HEK293 (cell line): ENCODE measurements around the gene DOK1.

ENCODE experiments used
- CTCF ChIA-PET: fragments of 350-600 bp; formaldehyde crosslinking; extraction: SDS; loops from one replicate; lab custom pipeline; 2021; ENCODE audit warnings: antibody characterized with exemption; lab: Yijun Ruan, JAX
- POLR2A ChIA-PET: fragments of 300-600 bp; formaldehyde crosslinking; extraction: SDS; loops from one replicate; lab custom pipeline; 2020; ENCODE audit warnings: antibody characterized with exemption, inconsistent platforms; lab: Yijun Ruan, JAX
- H3K27ac ChIP-seq: fragments of 200-500 bp; sonication (Bioruptor generic); 2 replicates; pipeline ENCODE4 v1.5.1; 2014; ENCODE audit warnings: low read depth, low read length, control low read depth, inconsistent platforms; ENCODE audit errors: extremely low read depth
- H3K36me3 ChIP-seq, 2 experiments: fragments of 200-500 bp in 1 of 2; sonication (Bioruptor generic) in 1 of 2; 1 replicate in 1 of 2; 2 replicates in 1 of 2; pipeline ENCODE4 v1.5.1; 2014 to 2017; ENCODE audit warnings: inconsistent platforms in 2 of 2, low read length in 2 of 2; ENCODE audit not compliant: control insufficient read depth in 2 of 2, insufficient read depth in 1 of 2
- H3K4me1 ChIP-seq: fragments of 200-500 bp; sonication (Bioruptor generic); 2 replicates; pipeline ENCODE4 v1.5.1; 2014; ENCODE audit warnings: mild to moderate bottlenecking, low read length, inconsistent platforms; ENCODE audit not compliant: control insufficient read depth, insufficient read depth
- H3K4me3 ChIP-seq: 2 replicates; pipeline ENCODE4 v1.5.1; 2011; ENCODE audit warnings: low read depth, mild to moderate bottlenecking, control low read depth, low read length, moderate library complexity
- H3K9me3 ChIP-seq: fragments of 200-500 bp; sonication (Bioruptor generic); 2 replicates; pipeline ENCODE4 v1.5.1; 2014; ENCODE audit warnings: low read depth, low read length, inconsistent platforms; ENCODE audit not compliant: control insufficient read depth, insufficient read depth
- BCL11B ChIP-seq: fragments of 450-650 bp; formaldehyde crosslinking; IDR thresholded peaks from 2 replicates; pipeline ENCODE4 v1.5.1; 2016; ENCODE audit warnings: low read depth, missing biosample characterization, missing genetic modification characterization
- BCL6B ChIP-seq: fragments of 450-650 bp; formaldehyde crosslinking; IDR thresholded peaks from 2 replicates; pipeline ENCODE4 v1.5.1; 2017; ENCODE audit warnings: missing biosample characterization, missing genetic modification characterization
- PATZ1 ChIP-seq: fragments of 450-650 bp; formaldehyde crosslinking; IDR thresholded peaks from 2 replicates; pipeline ENCODE4 v1.5.1; 2016; ENCODE audit warnings: missing biosample characterization, missing genetic modification characterization
- PBX3 ChIP-seq: sonication (generic); formaldehyde crosslinking; IDR thresholded peaks from 2 replicates; pipeline ENCODE4 v1.8.1; 2022; ENCODE audit warnings: mild to moderate bottlenecking, moderate library complexity, missing genetic modification reagents
- RBAK ChIP-seq: fragments of 450-650 bp; formaldehyde crosslinking; IDR thresholded peaks from 2 replicates; pipeline ENCODE4 v1.5.1; 2016; ENCODE audit warnings: missing biosample characterization, missing genetic modification characterization
- REST ChIP-seq: fragments of 450-650 bp; formaldehyde crosslinking; IDR thresholded peaks from 2 replicates; pipeline ENCODE4 v1.5.1; 2016; ENCODE audit warnings: missing biosample characterization, missing genetic modification characterization
- ZFP41 ChIP-seq: fragments of 450-650 bp; formaldehyde crosslinking; IDR thresholded peaks from 2 replicates; pipeline ENCODE4 v1.5.1; 2016; ENCODE audit warnings: missing biosample characterization, missing genetic modification characterization, borderline replicate concordance
- ZFP69B ChIP-seq: fragments of 450-650 bp; formaldehyde crosslinking; IDR thresholded peaks from 2 replicates; pipeline ENCODE4 v1.5.1; 2016; ENCODE audit warnings: missing biosample characterization, missing genetic modification characterization
- ZNF155 ChIP-seq: fragments of 450-650 bp; formaldehyde crosslinking; IDR thresholded peaks from 2 replicates; pipeline ENCODE4 v1.5.1; 2016; ENCODE audit warnings: missing biosample characterization, missing genetic modification characterization
- ZNF366 ChIP-seq: fragments of 450-650 bp; formaldehyde crosslinking; conservative IDR thresholded peaks from 2 replicates; pipeline ENCODE4 v1.5.1; 2016; ENCODE audit warnings: missing biosample characterization, missing genetic modification characterization
- ZNF530 ChIP-seq: fragments of 450-650 bp; formaldehyde crosslinking; IDR thresholded peaks from 2 replicates; pipeline ENCODE4 v1.5.1; 2016; ENCODE audit warnings: low read depth, missing biosample characterization, missing genetic modification characterization
- ZNF548 ChIP-seq: fragments of 450-650 bp; formaldehyde crosslinking; IDR thresholded peaks from 2 replicates; pipeline ENCODE4 v1.5.1; 2016; ENCODE audit warnings: missing biosample characterization, missing genetic modification characterization
- ZNF664 ChIP-seq: fragments of 450-650 bp; formaldehyde crosslinking; IDR thresholded peaks from 2 replicates; pipeline ENCODE4 v1.5.1; 2016; ENCODE audit warnings: missing biosample characterization, missing genetic modification characterization
- ZNF785 ChIP-seq: fragments of 450-650 bp; formaldehyde crosslinking; IDR thresholded peaks from 2 replicates; pipeline ENCODE4 v1.5.1; 2016; ENCODE audit warnings: missing biosample characterization, missing genetic modification characterization
- ZNF830 ChIP-seq: fragments of 450-650 bp; IDR thresholded peaks from 2 replicates; pipeline ENCODE4 v1.5.0; 2018; ENCODE audit warnings: missing biosample characterization, missing genetic modification characterization, low read depth, mild to moderate bottlenecking, moderate library complexity
- ZSCAN30 ChIP-seq: fragments of 450-650 bp; IDR thresholded peaks from 2 replicates; pipeline ENCODE4 v1.5.1; 2018; ENCODE audit warnings: missing biosample characterization, mild to moderate bottlenecking, missing genetic modification characterization, moderate library complexity
- TF ChIP-seq, protein P1 (sequence below): fragments of 450-650 bp; formaldehyde crosslinking; IDR thresholded peaks from 2 replicates; pipeline ENCODE4 v1.5.0; 2017; ENCODE audit warnings: missing biosample characterization, missing genetic modification characterization, borderline replicate concordance
- TF ChIP-seq, protein P2 (sequence below): fragments of 450-650 bp; formaldehyde crosslinking; IDR thresholded peaks from 2 replicates; pipeline ENCODE4 v1.5.1; 2016; ENCODE audit warnings: missing biosample characterization, missing genetic modification characterization
- TF ChIP-seq, protein P3 (sequence below): fragments of 450-650 bp; formaldehyde crosslinking; IDR thresholded peaks from 2 replicates; pipeline ENCODE4 v1.5.1; 2016; ENCODE audit warnings: missing biosample characterization, missing genetic modification characterization
- TF ChIP-seq, protein P4 (sequence below): fragments of 450-650 bp; formaldehyde crosslinking; IDR thresholded peaks from 2 replicates; pipeline ENCODE4 v1.5.1; 2016; ENCODE audit warnings: missing biosample characterization, missing genetic modification characterization, low read depth

Gene DOK1

GRCh38 chr2:74559912-74560311, 5.4 kb downstream of the DOK1 start (continued):
- no peak for TF ChIP-seq REST (tag by site-specific recombination)
- no peak for TF ChIP-seq BCL6B
- TF ChIP-seq ZFP69B (tag by site-specific recombination) = no peak
- TF ChIP-seq ZNF155 (tag by site-specific recombination) = no peak
- no peak for TF ChIP-seq ZNF830 (tag by site-specific recombination)

DNA sequence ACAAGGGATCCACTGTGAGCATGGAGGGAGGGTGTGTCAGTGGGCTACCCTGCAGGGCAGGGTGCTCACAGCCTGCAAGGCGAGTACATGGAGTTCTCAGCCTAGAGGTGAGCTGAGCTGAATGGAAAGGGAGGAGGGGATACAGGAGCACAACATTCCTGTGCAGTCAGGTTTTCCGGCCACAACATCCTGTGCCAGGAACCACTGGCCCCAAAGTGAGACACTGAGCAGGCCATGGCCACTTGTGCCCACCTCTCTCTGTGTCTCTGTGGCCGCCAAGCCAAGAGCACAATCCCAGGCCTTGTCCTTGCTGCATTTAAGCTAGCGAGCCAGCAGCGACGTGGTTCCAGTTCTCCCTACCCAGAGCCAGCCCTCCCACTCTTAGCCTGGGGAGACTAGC, 6.1 kb downstream of the DOK1 start:
- Histone ChIP-seq H3K9me3 (no peaks in the 10 kb centered on the region), H3K4me3 (no peak overlapping the region), H3K36me3 (peaks cover 0 to 3% of the 10 kb centered on the region in 2 experiments; a peak in 1 of 3 replicates), H3K4me1 (no peaks in the 10 kb centered on the region), H3K27ac (no peak overlapping the region)
- ChIA-PET POLR2A (interaction anchor here (0.7 kb wide), 1 partner anchor 18 kb away, joined by 3 read pairs; no protein-coding TSS in a partner anchor), CTCF (no interaction called here)
- no peak for TF ChIP-seq ZNF155 (tag by site-specific recombination)
- TF ChIP-seq PATZ1 (tag by site-specific recombination) = no peak
- TF ChIP-seq, protein P1, sequence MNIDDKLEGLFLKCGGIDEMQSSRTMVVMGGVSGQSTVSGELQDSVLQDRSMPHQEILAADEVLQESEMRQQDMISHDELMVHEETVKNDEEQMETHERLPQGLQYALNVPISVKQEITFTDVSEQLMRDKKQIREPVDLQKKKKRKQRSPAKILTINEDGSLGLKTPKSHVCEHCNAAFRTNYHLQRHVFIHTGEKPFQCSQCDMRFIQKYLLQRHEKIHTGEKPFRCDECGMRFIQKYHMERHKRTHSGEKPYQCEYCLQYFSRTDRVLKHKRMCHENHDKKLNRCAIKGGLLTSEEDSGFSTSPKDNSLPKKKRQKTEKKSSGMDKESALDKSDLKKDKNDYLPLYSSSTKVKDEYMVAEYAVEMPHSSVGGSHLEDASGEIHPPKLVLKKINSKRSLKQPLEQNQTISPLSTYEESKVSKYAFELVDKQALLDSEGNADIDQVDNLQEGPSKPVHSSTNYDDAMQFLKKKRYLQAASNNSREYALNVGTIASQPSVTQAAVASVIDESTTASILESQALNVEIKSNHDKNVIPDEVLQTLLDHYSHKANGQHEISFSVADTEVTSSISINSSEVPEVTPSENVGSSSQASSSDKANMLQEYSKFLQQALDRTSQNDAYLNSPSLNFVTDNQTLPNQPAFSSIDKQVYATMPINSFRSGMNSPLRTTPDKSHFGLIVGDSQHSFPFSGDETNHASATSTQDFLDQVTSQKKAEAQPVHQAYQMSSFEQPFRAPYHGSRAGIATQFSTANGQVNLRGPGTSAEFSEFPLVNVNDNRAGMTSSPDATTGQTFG (tag by site-specific recombination) = no peak
- TF ChIP-seq, protein P2, sequence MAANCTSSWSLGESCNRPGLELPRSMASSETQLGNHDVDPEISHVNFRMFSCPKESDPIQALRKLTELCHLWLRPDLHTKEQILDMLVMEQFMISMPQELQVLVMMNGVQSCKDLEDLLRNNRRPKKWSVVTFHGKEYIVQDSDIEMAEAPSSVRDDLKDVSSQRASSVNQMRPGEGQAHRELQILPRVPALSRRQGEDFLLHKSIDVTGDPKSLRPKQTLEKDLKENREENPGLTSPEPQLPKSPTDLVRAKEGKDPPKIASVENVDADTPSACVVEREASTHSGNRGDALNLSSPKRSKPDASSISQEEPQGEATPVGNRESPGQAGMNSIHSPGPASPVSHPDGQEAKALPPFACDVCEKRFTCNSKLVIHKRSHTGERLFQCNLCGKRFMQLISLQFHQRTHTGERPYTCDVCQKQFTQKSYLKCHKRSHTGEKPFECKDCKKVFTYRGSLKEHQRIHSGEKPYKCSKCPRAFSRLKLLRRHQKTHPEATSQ (tag by site-specific recombination) = no peak
- no peak for TF ChIP-seq ZNF530
- TF ChIP-seq, protein P3, sequence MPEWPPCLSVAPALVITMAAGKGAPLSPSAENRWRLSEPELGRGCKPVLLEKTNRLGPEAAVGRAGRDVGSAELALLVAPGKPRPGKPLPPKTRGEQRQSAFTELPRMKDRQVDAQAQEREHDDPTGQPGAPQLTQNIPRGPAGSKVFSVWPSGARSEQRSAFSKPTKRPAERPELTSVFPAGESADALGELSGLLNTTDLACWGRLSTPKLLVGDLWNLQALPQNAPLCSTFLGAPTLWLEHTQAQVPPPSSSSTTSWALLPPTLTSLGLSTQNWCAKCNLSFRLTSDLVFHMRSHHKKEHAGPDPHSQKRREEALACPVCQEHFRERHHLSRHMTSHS = no peak
- no peak for TF ChIP-seq BCL11B (tag by site-specific recombination)
- TF ChIP-seq ZFP41 (tag by site-specific recombination) = no peak
- TF ChIP-seq RBAK = no peak
- TF ChIP-seq ZNF366 (tag by site-specific recombination) = no peak
- no peak for TF ChIP-seq ZSCAN30 (tag by site-specific recombination)
- TF ChIP-seq ZNF785 = no peak
- TF ChIP-seq PBX3 = no peak
- TF ChIP-seq ZNF548 (tag by site-specific recombination) = no peak
- TF ChIP-seq, protein P4, sequence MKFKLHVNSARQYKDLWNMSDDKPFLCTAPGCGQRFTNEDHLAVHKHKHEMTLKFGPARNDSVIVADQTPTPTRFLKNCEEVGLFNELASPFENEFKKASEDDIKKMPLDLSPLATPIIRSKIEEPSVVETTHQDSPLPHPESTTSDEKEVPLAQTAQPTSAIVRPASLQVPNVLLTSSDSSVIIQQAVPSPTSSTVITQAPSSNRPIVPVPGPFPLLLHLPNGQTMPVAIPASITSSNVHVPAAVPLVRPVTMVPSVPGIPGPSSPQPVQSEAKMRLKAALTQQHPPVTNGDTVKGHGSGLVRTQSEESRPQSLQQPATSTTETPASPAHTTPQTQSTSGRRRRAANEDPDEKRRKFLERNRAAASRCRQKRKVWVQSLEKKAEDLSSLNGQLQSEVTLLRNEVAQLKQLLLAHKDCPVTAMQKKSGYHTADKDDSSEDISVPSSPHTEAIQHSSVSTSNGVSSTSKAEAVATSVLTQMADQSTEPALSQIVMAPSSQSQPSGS (tag by site-specific recombination) = no peak
- TF ChIP-seq ZNF664 (tag by site-specific recombination) = no peak
